LHCN-M2 (cell line): Measurements from ENCODE around the gene GPBAR1. TPM values are rescaled to one million over a fixed set of nuclear protein-coding genes. Genes with fewer than 3 reads are reported as not detected.

Experiments used
- DNase-seq: peaks from one replicate; pipeline ENCODE4 v3.0.0-alpha.2; 2012; ENCODE audit warnings: low read depth
- total RNA-seq: library from RNA; depleted of rRNA; stranded (reverse); fragments of >200 nt; gene quantifications from 2 replicates; pipeline ENCODE4 v1.2.3, GENCODE V29; 2014

GPBAR1 gene
- total RNA-seq, 1 experiment from 2014 or later, result 0.06 TPM

DNA sequence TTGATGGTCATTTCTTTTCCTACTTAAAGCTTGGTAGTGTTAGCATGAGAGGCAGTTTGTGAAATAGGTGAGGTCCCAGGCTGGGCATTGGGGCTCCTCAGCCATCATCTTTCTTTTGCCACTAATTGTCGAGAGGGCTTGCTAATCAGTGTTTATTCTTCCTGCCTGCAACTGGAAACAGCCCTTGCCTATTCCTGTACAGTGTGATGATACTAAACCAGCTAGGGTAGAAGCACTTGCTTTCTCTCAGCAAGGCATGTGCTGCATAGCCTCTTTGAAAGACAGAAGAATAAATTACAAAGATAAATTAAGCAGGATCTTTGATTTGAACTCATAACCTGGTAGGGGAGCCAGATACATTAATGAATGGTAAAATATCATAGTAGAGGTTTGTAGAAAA lies 16.6 kb upstream of the GPBAR1 start:
- DNase-seq, result no peak

DNA sequence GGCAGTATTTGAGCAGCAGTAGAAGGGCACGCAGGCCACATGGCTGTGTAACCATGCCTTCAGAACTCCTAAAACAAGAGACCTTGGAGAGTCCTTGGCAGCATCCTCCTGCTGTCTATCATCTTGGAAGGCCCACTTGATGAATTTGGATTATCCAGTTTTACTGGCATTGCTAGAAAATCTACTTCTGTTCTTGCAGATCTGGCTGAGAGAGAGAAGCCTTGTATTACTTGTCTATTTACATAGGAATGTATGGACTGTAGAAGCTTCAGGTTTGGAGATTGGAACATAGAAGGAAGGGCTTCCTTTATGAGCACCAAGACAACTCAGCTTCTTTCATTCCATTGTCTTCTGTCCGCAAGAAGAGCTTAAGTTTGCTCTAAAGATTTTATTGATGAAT lies 16.1 kb upstream of the GPBAR1 start:
- no peak for DNase-seq

DNA sequence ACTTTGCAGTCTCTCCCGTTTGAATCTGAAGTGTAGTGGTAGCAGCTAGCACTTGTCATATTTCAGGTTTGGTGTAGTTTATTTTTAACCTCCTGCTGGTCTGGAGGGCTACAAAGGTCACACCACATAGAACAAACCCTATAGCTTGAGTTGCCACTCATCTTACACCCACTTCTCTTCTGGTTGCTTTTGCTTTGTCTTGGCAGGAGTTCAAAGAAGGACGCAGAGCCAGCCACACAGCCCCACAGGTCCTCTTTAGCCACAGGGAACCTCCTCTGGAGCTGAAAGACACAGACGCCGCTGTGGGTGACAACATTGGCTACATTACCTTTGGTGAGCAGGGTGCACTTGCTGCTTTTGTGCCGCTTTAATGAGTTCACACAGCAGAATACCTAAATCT lies 15.6 kb upstream of the GPBAR1 start:
- DNase-seq, result no peak

DNA sequence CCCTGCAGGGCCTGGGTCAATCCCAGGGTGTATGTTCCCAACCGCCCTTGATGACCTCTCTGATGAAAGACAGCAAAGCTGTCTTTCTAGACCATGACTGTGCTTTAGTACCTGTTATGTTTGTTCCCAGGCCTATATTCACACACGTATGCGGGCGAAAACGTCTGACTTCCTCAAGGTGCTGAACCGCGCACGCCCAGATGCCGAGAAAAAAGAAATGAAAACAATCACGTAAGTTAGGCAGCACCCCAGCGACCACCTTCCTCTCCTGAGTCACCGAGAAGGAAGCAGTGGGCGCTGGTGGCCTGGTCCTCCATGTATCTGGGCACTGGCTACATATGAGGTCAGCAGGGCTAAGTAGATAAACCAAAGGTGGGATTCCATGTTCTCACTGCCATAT lies 11.1 kb upstream of the GPBAR1 start:
- no peak for DNase-seq

DNA sequence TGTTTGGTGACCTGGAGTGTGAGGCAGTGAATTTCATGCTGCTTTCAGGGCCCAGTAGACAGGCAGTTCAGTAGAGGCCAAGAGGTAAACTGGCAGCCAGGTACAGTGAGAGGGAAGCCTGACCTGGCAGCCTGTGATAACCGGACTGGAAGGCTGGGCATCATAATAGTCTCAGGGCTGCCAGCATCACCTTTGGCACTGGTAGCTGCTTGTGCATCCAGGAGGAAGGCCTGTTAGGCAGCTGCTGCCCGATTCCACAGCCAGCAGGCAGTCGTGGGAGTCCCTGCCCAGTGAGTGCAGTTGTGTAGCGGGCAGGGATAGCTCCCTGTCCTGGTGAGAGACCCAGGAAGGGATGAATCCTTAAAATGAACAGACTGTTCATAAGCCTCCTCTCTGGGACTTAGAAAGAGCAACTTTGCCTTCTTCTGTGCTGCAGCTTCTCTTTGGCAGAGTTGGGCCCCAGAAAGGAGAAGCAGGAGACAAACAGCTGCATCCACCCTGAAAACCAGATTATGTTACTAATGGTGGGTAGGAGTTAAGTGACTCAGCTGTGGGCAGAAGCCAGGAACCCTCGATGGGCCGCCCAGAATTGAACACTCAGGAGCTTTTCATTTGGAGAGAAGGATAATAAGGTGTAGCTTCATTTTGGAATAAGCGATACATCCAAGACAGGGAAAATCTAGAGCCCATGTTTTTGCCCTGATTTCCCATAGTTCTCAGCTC lies 8.1 kb upstream of the GPBAR1 start:
- peak; percentile 92 for DNase-seq

DNA sequence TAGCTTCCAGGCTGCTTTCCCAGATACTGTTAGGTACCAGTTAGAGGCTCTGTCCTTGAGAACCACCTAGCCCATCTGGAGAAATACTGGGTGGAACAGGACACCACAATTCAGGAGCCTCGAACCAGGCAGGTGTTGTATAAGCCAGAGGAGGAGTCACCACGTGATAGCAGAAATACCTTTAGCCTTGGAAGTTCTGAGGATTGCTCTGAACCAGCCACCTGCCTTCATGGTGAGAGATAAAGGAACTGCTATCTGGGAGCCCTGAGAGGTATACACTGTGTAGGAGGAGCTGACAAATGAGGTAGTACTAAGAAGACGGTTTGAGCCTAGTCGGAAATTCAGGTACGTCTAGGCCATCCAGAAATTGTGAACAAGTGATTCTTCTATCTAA lies 7.6 kb upstream of the GPBAR1 start:
- no peak for DNase-seq

DNA sequence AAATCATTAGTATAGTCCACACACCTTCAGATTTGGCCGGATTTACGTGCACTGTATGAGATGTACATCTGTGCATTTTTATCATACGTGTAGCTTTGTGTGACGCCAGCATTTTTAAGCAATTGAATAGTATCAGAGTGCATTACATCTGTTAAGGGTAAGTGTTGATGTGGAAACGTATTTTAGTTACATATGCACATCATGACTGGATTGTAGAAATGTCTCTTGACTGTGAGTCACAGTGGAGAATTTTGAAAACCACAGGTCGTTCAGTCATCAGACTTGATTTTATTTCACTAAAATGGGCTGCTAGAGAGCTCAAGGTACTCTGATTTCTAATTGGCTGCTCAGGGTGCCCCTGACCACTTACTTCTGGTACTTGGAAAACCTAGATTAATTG lies 5.4 kb upstream of the GPBAR1 start:
- DNase-seq, result peak; percentile 58

DNA sequence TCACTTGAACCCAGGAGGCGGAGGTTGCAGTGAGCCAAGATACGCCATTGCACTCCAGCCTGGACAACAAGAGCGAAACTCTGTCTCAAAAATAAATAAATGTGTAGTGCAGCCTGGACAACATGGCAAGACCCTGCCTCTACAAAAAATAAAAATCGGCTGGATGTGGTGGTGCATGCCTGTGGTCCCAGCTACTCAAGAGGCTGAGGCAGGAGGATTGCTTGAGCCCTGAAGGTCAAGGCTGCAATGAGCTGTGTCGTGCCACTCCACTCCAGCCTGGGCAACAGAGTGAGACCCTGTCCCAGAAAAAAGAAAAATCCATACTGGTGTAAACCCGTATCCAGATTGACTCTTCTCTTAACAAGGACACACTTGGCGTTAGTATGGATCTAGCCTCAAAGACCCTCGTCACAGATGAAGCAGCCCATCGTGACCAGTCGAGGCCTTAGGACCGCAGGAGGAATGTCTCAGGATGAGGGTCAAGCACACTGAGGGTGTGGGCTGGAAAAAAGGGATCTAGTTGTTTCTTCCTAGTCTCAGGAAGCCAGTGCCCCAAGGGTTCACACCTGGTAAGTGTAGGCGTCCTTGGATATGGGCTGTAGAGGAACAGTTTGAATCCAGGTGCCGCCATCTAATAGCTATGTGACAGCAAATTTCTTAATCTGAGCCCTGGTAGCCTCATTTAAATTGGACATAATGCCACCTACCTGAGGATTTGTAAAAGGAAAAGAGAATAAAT lies 4.0 kb upstream of the GPBAR1 start:
- DNase-seq, result no peak

DNA sequence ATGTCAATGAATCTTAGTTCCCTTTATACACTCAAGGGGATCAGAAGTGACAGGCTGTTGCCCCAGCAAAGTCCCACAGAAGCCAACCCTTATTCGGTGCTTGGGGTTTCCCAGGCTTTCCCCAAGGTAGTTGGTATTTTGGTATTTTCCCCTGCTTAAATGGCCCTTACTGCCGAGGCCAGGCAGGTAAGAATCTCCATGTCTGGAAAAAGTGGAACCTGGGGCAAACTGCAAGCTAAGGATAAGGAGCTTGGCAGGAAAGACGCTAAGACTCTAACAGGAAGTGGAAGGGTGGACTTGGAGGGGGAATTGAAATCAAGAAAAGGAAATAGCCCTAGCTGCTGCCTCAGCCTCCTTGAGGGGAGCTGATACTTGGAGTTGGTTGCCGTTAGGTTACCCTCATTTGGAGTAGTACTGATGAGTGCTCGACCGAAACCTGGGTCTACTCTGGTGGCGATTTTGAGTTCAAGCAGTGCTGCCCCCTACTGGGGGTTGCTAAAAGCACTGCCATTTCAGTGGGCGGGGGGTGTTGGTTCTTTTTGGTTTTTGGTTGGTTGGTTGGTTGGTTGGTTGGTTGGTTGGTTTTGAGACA lies 3.3 kb upstream of the GPBAR1 start:
- peak; percentile 39 for DNase-seq

DNA sequence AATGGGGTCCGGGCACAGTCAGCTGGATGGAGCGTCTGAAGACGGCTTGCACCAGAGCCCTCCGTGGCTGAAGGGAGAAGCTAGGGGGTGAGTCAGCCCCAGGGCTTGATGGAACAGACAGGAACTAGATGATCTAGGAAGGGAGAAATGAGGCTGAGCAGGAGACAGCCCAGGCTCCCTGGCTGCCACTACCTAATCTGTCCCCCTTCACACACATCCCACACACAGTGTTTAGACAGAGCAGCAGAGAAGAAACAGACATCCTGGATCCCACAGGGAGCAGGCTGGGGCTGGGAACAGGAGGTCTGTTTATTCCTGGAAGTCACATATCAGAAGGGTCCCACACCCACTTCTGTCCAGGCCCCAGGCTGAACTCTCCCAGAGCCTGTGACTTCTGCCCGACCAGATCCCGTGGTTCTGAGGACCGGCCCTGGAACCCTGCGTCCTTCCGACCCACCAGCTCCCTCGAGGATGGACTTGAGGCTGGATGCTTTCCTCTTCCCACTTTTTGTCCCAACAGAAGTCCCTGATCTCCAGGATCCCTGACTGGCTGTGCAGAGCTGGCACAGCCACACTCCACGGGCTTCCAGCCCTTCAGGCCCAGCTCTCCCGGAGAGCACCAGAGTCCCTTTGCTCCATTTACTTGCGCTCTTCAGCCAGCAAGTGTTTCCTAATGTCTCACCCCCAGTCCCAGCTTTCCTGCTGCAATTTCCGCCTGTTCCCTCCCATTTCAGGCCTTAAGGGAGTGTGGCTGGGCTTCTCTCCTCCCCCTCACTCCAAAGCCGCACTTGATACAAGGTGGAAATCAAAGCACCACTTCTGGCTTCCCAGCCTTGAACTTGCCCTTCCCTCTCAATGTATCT lies 1.5 kb upstream of the GPBAR1 start:
- DNase-seq, result no peak

DNA sequence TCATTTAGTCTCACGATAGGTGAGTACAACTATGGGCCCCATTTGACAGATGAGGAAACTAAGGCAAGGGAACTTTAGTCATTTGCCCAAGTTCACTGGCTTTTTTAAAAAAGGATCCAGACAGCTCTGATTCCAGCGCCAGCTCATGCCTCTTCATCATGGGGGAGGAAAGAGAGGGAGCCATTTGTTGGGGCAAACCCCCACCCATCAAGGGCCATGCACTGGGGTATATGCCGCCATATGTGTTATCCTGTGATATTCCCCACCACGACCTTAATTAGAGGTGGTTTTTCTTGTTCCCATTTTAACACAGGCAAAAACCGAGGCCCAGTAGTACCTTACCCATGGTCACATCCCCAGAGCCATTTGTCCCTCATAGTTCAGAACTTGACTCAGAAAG lies 649 bp upstream of the GPBAR1 start:
- no peak for DNase-seq

DNA sequence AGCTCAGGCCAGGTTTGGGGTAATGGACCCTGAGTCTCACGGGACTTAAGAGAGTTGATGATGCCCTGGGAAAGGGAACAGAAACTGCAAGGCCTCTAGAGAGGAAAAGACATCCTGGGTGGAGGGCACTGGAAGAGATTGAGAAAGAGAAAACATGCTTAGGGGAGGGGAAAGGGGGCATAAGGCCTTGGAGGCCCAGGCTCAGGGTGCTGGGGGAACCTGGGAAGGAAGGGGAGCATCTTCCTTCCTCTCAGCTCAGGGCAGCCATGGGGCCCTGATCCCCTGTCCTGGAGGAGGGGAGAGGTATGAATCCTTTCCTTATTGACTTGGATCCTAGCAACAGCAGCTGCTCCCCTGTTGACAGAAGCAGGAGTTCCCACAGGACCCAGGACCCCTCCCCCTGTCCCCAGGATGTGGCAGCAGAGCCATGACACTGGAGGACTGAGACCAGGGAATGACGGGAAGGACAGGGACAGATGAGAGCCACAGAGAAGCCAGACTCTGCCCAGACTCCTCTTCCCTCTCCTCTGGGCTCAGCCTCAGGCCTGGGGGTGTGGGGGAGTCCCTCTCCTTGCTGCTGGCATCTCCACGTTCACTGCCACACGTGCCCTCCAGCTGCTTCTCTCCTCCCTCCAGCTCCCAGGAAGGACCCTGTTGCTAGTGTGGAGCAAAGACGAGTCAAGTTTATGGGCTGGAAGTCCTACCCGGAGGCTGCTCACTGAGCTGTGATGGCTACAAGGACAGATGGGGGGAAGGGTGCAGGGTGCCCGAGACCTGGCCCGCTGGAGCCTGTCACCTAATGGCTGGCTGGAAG lies 815 bp downstream of the GPBAR1 start:
- no peak for DNase-seq

DNA sequence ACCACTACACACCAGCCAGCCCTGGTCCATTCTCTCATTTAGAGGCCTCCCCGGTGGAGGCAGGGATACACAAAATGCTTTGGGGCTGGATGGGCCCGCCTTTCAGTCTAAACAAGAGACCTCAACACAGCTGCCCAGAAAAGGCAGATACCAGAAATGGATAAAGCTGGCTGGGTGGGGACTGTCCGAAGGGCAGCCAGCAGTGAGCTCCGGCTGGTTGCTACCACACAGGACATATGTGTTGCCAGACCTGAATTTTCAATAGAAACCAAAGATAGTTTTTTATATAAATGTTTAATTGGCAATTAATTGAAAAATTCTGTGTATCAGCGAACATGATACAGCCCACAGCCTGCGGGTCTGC lies 1.4 kb downstream of the GPBAR1 start:
- DNase-seq, result no peak

DNA sequence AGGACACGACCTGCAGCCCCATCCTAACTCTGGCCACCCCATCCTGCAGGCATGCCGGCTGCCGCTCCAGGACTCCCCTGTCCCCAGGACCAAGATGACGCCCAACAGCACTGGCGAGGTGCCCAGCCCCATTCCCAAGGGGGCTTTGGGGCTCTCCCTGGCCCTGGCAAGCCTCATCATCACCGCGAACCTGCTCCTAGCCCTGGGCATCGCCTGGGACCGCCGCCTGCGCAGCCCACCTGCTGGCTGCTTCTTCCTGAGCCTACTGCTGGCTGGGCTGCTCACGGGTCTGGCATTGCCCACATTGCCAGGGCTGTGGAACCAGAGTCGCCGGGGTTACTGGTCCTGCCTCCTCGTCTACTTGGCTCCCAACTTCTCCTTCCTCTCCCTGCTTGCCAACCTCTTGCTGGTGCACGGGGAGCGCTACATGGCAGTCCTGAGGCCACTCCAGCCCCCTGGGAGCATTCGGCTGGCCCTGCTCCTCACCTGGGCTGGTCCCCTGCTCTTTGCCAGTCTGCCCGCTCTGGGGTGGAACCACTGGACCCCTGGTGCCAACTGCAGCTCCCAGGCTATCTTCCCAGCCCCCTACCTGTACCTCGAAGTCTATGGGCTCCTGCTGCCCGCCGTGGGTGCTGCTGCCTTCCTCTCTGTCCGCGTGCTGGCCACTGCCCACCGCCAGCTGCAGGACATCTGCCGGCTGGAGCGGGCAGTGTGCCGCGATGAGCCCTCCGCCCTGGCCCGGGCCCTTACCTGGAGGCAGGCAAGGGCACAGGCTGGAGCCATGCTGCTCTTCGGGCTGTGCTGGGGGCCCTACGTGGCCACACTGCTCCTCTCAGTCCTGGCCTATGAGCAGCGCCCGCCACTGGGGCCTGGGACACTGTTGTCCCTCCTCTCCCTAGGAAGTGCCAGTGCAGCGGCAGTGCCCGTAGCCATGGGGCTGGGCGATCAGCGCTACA lies 2.1 kb downstream of the GPBAR1 start:
- no peak for DNase-seq

DNA sequence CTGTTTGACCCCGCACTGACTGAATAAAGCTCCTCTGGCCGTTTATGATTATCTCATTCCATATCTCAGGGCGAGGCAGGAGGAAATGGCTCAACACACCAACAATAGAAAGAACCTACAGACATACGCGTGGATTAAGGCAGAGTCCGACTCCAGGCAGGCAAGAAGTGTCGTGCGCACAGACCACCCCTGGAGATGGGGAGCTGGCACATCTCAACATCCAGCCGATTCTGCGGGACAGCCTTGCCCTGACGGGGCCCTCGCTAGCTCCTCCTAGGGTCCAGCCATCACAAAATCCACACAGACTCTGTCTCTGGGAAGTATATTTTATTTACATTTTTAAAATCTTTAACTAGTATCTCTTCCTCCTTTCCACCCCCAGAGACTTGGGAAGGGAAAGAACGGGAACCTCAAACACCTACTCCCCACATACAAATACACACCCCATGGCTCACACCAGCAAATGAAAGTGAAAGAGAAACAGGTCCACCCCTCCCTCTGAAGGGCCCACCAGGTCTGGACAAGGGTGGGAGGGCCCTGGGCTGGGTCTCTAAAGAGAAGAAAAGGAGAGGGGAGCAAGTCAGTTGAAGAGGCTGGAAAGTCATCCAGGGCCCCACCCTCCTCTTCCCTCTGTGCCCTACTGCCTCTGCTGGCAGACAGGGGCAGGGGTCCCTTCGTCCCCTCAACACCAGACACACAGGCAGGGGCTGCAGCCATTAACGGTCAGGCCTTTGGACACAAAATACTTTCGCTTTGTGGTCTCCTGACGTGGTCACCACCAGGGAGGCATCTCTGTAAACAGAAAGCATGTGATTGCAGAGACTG lies 3.2 kb downstream of the GPBAR1 start:
- no peak for DNase-seq

DNA sequence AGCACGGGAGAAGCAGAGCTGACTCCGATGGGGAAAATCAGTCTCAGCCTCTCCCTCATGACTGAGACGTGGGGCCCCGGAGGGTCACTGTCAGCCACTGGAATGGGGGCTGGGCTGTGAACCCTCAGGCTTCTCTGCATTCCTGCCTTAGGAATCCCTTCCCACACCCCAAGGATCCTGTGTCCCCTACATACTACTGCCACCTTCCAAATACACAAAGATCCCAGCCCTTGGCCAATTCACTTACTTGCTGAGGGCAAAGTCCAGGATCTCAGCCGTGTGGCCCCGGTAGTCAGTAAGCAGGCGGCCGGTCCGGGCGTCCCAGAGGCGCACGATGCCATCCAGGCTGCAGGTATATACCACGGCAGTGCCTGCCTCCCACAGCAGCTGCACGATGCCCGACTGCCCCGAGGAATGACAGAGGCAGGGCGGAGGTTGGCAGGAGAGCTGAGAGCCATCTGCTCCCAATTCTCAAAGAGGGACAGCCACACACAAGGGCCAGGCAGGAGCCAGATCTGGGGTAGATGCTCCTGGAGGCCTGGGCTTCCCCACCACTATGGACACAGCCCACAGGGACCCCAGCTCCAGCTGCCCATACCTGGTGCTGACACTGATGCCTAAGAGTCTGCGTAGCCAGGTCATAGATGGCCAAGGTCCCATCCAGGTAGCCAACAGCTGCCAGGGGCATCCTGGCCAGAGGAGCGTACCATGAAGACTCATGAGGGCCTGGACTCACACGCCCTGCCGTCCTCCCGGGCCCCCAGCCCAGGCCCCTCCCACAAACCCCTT lies 4.2 kb downstream of the GPBAR1 start:
- no peak for DNase-seq

DNA sequence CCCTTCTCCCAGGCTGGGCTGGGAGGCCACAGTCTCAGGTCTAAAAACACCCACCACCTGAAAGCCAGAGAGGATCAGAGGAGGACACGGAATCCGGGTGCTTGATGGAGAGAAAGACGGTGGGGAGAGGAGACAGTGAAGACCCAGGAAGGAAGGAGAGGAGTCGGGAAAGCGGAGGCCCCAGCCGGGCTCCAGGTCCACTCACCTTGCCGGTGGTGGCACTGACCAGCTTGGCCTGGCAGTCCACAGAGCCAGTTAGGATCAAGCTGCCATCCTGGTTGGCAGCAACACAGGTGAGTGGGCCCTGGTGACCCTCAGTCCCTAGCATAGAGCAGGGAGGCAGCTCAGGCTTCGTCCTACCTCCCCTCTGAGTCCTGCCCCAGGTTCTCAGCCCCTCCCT lies 4.8 kb downstream of the GPBAR1 start:
- no peak for DNase-seq

DNA sequence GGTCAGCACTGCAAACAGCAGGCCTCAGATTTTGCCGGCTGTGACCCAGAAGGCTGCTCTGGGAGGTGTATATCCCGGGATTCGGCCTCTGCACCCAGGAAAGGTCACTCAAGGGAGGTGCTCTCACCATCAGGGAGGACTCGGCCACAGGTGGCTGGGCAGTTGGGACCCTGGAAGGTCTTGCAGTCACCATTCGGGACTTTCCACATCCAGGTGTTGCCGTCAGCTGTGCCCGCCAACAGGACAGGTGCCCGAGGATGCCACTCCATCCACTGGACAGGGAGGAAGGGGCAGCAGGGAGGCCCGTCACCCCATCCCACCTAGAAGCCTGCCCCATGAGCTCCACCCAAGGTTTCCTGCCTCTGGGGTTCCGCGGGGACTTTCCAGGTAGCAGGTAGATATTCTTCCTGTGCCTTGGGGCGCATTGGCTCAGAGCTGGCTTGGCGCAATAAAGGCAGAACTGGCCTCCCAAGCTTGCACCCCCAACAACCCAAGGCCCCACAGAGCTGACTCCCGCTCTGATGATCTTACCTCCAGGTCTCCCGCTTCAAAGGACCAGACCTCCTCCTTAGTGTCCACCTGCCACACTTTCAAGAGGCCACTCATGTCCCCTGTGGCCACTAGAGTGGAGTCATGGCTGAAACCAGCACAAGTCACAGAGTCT lies 5.6 kb downstream of the GPBAR1 start:
- DNase-seq, result no peak
